Measurements from ENCODE around the gene FOXRED2.

Gene FOXRED2

DNA sequence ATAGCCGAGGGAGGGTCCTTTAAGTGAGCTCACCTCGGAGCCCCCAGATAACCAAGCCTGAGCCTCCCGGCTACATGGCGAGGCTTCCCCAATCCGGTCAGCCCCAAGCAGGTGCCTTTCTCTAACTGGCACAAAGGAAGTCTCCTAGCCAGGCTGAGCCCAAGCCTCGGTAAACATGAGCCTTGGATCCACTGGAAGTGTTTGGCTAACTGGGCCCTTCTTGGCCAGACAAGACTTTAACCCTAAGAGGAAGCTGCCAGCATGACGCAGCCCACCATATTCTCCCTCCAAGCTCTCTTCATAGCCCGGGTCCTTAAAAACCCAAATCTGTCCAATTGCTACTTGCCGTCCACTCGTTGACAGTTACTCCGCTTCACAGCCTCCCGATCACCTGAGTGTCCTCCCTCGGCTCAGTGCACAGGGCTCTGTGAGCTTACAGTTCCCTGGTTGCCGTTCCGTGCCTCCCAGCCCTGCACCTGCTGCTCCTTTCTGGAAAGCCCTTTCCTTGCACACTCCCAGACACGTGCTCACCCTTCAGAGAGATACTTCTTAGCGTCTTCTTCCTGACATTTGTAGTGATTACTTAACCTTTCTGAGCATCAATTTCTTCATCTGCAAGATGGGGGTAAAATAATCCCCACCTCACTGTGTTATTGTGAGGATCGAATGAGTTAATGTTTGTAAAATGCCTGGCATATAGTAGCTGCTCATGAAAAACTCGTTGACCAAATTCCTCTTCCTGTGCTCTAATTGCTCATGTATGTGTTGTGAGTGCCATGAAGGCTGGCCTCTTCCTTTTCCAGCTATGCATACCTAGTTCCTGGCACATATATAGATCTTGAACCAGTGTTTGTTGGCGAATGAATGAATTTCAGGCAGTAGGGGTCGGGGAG, 51.0 kb downstream of the FOXRED2 start:
- H3K4me1 ChIP-seq (ENCODE audit: control insufficient read depth, insufficient read depth, low read depth, low read length): peaks cover 41% of the 10 kb centered on the region
- peak overlapping the region; percentile 60 to 99 for H2BK12ac ChIP-seq (ENCODE audit: low read length in 2 of 2)
- 86% methylated on average over 21 of the region's 21 CpGs for WGBS
- H3K4me3 ChIP-seq (ENCODE audit: insufficient read depth in 1 of 2, low read depth in 1 of 2, low read length in 2 of 2): peak overlapping the region in 1 of 2 experiments; percentile 72
- peak overlapping the region; percentile 24 for H2BK120ac ChIP-seq (ENCODE audit: low read depth, low read length)
- no peaks in the 10 kb centered on the region for H3K36me3 ChIP-seq (ENCODE audit: control insufficient read depth in 1 of 2, insufficient read depth in 2 of 2, low read depth in 1 of 2, low read length in 2 of 2)
- H3K27ac ChIP-seq (ENCODE audit: low read length, poor library complexity, severe bottlenecking): peak overlapping the region; percentile 9
- H3K9me3 ChIP-seq (ENCODE audit: control insufficient read depth, low read length): no peaks in the 10 kb centered on the region
- peak overlapping the region; percentile 60 for H3K9ac ChIP-seq (ENCODE audit: low read length)
- peak overlapping the region; percentile 76 for H2AK5ac ChIP-seq (ENCODE audit: low read length, severe bottlenecking)
- H3K14ac ChIP-seq (ENCODE audit: low read length in 2 of 2): peak overlapping the region in 1 of 2 experiments; percentile 37
- H4K91ac ChIP-seq (ENCODE audit: low read length): peak overlapping the region; percentile 80
- H2BK5ac ChIP-seq (ENCODE audit: low read depth, low read length, poor library complexity, severe bottlenecking): no peak overlapping the region
- H3K79me1 ChIP-seq (replicated peaks; ENCODE audit: low read length, poor library complexity, severe bottlenecking): no peaks in the 10 kb centered on the region
- peak overlapping the region; percentile 80 for H4K8ac ChIP-seq (ENCODE audit: low read length)
- peak overlapping the region; percentile 28 to 41 for H3K4ac ChIP-seq (ENCODE audit: low read depth in 1 of 2, low read length in 2 of 2)
- no peak for DNase-seq
- no peak overlapping the region for H3K23ac ChIP-seq (ENCODE audit: low read length in 2 of 2)
- H2AFZ ChIP-seq (ENCODE audit: low read depth, low read length): no peak overlapping the region
- peak overlapping the region; percentile 94 for H2BK15ac ChIP-seq (ENCODE audit: low read depth, poor library complexity, severe bottlenecking)
- H3K27me3 ChIP-seq (ENCODE audit: control insufficient read depth in 1 of 2, insufficient read depth in 1 of 2, low read length in 2 of 2): no peaks in the 10 kb centered on the region
- peak overlapping the region; percentile 83 for H3K4me2 ChIP-seq (ENCODE audit: low read length, poor library complexity, severe bottlenecking)
- H3K18ac ChIP-seq (ENCODE audit: low read depth in 1 of 2, low read length in 2 of 2): peak overlapping the region; percentile 44 to 58

DNA sequence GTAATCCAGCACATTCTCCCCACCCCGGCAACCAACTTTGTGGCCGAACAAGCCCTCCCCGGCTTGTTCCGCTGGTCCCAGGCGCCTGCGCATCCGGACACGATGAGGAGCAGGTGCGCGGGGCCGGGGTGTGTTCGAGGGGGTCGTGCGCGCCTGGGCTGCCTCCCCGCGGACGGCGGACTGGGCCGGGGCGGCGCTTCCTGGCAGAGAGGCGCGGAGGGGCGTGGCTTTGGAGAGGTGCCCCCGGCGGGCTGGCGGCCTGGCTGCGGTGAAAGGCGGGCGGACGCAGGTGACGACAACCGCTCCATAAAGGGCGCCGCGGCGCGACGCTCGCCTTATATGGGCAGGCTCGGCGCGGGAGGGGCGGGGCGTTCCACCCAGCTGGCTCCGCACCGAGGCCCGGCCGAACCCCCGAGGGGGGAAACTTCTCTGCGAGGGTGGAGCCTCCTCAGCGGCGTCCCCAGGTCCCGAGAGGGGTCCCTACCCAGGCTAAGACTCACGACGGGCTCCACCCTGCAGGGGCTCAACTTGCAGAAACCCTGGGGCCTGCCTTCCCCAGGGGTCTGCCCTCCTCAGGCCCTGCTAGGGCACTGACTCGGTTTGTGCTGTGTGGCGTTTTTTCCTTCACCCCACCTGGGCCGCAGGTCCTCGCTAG, 51.8 kb downstream of the FOXRED2 start:
- Histone ChIP-seq H3K23ac (ENCODE audit: low read length in 2 of 2) (no peak overlapping the region), H3K79me1 (replicated peaks; ENCODE audit: low read length, poor library complexity, severe bottlenecking) (no peaks in the 10 kb centered on the region), H3K9ac (ENCODE audit: low read length) (peak overlapping the region; percentile 61), H4K8ac (ENCODE audit: low read length) (peak overlapping the region; percentile 90), H2AFZ (ENCODE audit: low read depth, low read length) (peak overlapping the region; percentile 46), H2AK5ac (ENCODE audit: low read length, severe bottlenecking) (peak overlapping the region; percentile 76), H2BK15ac (ENCODE audit: low read depth, poor library complexity, severe bottlenecking) (peak overlapping the region; percentile 75), H3K36me3 (ENCODE audit: control insufficient read depth in 1 of 2, insufficient read depth in 2 of 2, low read depth in 1 of 2, low read length in 2 of 2) (no peaks in the 10 kb centered on the region), H3K4me2 (ENCODE audit: low read length, poor library complexity, severe bottlenecking) (peak overlapping the region; percentile 83), H3K4me1 (ENCODE audit: control insufficient read depth, insufficient read depth, low read depth, low read length) (peaks cover 41% of the 10 kb centered on the region), H3K27ac (ENCODE audit: low read length, poor library complexity, severe bottlenecking) (peak overlapping the region; percentile 66), H3K9me3 (ENCODE audit: control insufficient read depth, low read length) (no peaks in the 10 kb centered on the region), H3K14ac (ENCODE audit: low read length in 2 of 2) (peak overlapping the region in 1 of 2 experiments; percentile 37), H3K4ac (ENCODE audit: low read depth in 1 of 2, low read length in 2 of 2) (peak overlapping the region; percentile 41 to 61), H2BK5ac (ENCODE audit: low read depth, low read length, poor library complexity, severe bottlenecking) (no peak overlapping the region), H3K27me3 (ENCODE audit: control insufficient read depth in 1 of 2, insufficient read depth in 1 of 2, low read length in 2 of 2) (no peaks in the 10 kb centered on the region), H4K91ac (ENCODE audit: low read length) (peak overlapping the region; percentile 80), H3K18ac (ENCODE audit: low read depth in 1 of 2, low read length in 2 of 2) (peak overlapping the region; percentile 44 to 65), H2BK120ac (ENCODE audit: low read depth, low read length) (peak overlapping the region; percentile 42), H3K4me3 (ENCODE audit: insufficient read depth in 1 of 2, low read depth in 1 of 2, low read length in 2 of 2) (peak overlapping the region; percentile 47 to 72), H2BK12ac (ENCODE audit: low read length in 2 of 2) (peak overlapping the region; percentile 56 to 93)
- 3% methylated on average over 56 of the region's 61 CpGs for WGBS
- peak; percentile 86 for DNase-seq

DNA sequence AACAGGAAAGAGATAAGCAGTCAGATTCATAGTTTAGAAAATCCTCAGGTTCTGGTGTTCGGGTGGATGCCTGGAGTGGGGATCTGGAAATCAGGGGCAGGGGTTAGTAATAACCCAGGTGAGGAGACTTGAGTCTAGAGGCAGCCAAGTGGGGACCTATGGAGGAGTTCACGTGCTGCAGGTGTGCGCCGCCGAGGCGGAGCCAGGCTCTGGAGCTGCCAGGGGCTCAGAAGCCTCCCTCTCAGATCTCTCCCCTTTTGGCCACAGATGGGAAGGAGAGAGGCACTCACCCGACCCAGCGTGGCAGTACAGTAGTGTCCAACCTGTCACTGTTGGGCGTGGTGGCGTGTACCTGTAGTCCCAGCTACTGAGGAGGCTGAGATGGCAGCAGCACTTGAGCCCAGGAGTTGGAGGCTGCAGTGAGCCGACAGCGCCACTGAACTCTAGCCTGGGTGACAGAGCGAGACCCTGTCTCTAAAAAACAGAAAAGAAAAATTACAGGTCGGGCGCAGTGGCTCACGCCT, 52.9 kb downstream of the FOXRED2 start:
- no peak overlapping the region for H3K23ac ChIP-seq (ENCODE audit: low read length in 2 of 2)
- no peaks in the 10 kb centered on the region for H3K27me3 ChIP-seq (ENCODE audit: control insufficient read depth in 1 of 2, insufficient read depth in 1 of 2, low read length in 2 of 2)
- no peak overlapping the region for H3K9ac ChIP-seq (ENCODE audit: low read length)
- peak overlapping the region; percentile 6 to 70 for H2BK12ac ChIP-seq (ENCODE audit: low read length in 2 of 2)
- H3K4me3 ChIP-seq (ENCODE audit: insufficient read depth in 1 of 2, low read depth in 1 of 2, low read length in 2 of 2): no peak overlapping the region
- no peak overlapping the region for H2BK5ac ChIP-seq (ENCODE audit: low read depth, low read length, poor library complexity, severe bottlenecking)
- no peak overlapping the region for H2BK15ac ChIP-seq (ENCODE audit: low read depth, poor library complexity, severe bottlenecking)
- peak overlapping the region in 1 of 2 experiments; percentile 75 for H3K18ac ChIP-seq (ENCODE audit: low read depth in 1 of 2, low read length in 2 of 2)
- peak overlapping the region in 1 of 2 experiments; percentile 60 for H3K4ac ChIP-seq (ENCODE audit: low read depth in 1 of 2, low read length in 2 of 2)
- 94% methylated on average over 16 of the region's 16 CpGs for WGBS
- H3K14ac ChIP-seq (ENCODE audit: low read length in 2 of 2): no peak overlapping the region
- no peaks in the 10 kb centered on the region for H3K9me3 ChIP-seq (ENCODE audit: control insufficient read depth, low read length)
- no peak for DNase-seq
- H4K8ac ChIP-seq (ENCODE audit: low read length): no peak overlapping the region
- H3K79me1 ChIP-seq (replicated peaks; ENCODE audit: low read length, poor library complexity, severe bottlenecking): no peaks in the 10 kb centered on the region
- peaks cover 36% of the 10 kb centered on the region for H3K4me1 ChIP-seq (ENCODE audit: control insufficient read depth, insufficient read depth, low read depth, low read length)
- H3K36me3 ChIP-seq (ENCODE audit: control insufficient read depth in 1 of 2, insufficient read depth in 2 of 2, low read depth in 1 of 2, low read length in 2 of 2): no peaks in the 10 kb centered on the region
- no peak overlapping the region for H2BK120ac ChIP-seq (ENCODE audit: low read depth, low read length)
- no peak overlapping the region for H3K27ac ChIP-seq (ENCODE audit: low read length, poor library complexity, severe bottlenecking)
- H3K4me2 ChIP-seq (ENCODE audit: low read length, poor library complexity, severe bottlenecking): no peak overlapping the region
- no peak overlapping the region for H2AFZ ChIP-seq (ENCODE audit: low read depth, low read length)
- H4K91ac ChIP-seq (ENCODE audit: low read length): peak overlapping the region; percentile 12
- peak overlapping the region; percentile 23 for H2AK5ac ChIP-seq (ENCODE audit: low read length, severe bottlenecking)

Measured in mesenchymal stem cell (in vitro differentiated cells and primary cell).